WERI-Rb-1 (cell line): ENCODE results near the gene ERCC3.
A peak's percentile ranks its signal among the peaks of the same experiment; 100 is the strongest.

Source experiments
- DNase-seq: peaks from one replicate; pipeline ENCODE4 v3.0.0-alpha.2; 2020
- H3K27ac ChIP-seq: fragments of 250-450 bp; sonication (Bioruptor Pico); 2 replicates; pipeline ENCODE4 v1.5.1; 2020; ENCODE audit warnings: mild to moderate bottlenecking, moderate library complexity
- H3K27me3 ChIP-seq: fragments of 250-450 bp; sonication (Bioruptor Pico); 2 replicates; pipeline ENCODE4 v1.5.1; 2021; ENCODE audit warnings: mild to moderate bottlenecking, low read depth, moderate library complexity; ENCODE audit not compliant: insufficient read depth, severe bottlenecking
- H3K36me3 ChIP-seq: fragments of 250-450 bp; sonication (Bioruptor Pico); 2 replicates; pipeline ENCODE4 v1.5.1; 2020; ENCODE audit warnings: mild to moderate bottlenecking, moderate library complexity
- H3K4me3 ChIP-seq: 2 replicates; pipeline ENCODE4 v1.5.1; 2011; ENCODE audit warnings: low read depth, mild to moderate bottlenecking, control low read depth, low read length
- H3K9me3 ChIP-seq: fragments of 250-450 bp; sonication (Bioruptor Pico); 2 replicates; pipeline ENCODE4 v1.5.1; 2021; ENCODE audit warnings: mild to moderate bottlenecking, moderate library complexity; ENCODE audit not compliant: severe bottlenecking
- TF ChIP-seq, protein P1 (sequence below): IDR thresholded peaks from 2 replicates; pipeline ENCODE4 v1.5.1; 2011; ENCODE audit warnings: low read depth, mild to moderate bottlenecking, control low read depth, inconsistent platforms, low read length

The ERCC3 gene

DNA sequence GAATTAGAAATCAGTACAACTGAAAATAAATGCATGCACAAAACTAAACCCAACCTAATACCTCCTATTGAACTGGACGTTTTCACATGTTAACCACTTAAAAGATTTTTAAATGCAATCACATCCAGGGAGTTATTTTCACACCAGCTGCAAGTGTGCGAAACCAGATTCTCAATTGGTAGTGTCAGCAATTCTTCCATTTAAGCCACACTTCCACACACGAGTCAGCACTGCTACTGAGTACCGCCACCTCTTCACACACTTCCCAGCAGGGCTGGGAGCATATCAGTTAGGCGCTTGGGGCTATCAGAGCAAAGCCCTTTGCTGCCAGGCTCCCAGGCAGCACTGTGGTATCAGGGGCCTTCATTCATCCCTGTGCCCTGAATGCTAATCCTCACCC is 14.2 kb downstream of the ERCC3 start:
- TF ChIP-seq, protein P1, sequence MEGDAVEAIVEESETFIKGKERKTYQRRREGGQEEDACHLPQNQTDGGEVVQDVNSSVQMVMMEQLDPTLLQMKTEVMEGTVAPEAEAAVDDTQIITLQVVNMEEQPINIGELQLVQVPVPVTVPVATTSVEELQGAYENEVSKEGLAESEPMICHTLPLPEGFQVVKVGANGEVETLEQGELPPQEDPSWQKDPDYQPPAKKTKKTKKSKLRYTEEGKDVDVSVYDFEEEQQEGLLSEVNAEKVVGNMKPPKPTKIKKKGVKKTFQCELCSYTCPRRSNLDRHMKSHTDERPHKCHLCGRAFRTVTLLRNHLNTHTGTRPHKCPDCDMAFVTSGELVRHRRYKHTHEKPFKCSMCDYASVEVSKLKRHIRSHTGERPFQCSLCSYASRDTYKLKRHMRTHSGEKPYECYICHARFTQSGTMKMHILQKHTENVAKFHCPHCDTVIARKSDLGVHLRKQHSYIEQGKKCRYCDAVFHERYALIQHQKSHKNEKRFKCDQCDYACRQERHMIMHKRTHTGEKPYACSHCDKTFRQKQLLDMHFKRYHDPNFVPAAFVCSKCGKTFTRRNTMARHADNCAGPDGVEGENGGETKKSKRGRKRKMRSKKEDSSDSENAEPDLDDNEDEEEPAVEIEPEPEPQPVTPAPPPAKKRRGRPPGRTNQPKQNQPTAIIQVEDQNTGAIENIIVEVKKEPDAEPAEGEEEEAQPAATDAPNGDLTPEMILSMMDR = no peak
- Histone ChIP-seq H3K36me3 (peaks cover 94% of the 10 kb centered on the region), H3K27ac (no peak overlapping the region), H3K27me3 (no peaks in the 10 kb centered on the region), H3K4me3 (no peak overlapping the region), H3K9me3 (no peaks in the 10 kb centered on the region)
- DNase-seq = no peak

DNA sequence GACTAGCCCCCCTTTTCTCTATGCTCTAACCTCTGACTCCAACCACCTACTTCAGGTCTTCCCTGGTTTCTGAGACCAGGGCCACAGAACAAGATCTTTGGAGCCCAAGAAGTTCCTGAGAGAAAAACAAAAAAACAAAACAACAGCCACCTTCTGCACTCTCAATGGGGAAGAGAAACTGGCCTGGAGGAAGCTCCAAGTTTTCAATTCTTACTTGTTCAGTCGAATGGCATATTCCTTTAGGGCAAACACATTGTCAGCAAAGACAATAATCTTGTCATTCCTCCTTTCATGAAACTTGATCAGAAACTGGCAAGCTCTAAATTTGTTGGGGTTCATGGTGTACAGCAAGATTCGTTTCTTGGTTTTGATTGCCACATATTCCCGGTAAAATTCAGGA is 15.0 kb downstream of the ERCC3 start:
- Histone ChIP-seq H3K27ac (no peak overlapping the region), H3K36me3 (peaks cover 92% of the 10 kb centered on the region)

DNA sequence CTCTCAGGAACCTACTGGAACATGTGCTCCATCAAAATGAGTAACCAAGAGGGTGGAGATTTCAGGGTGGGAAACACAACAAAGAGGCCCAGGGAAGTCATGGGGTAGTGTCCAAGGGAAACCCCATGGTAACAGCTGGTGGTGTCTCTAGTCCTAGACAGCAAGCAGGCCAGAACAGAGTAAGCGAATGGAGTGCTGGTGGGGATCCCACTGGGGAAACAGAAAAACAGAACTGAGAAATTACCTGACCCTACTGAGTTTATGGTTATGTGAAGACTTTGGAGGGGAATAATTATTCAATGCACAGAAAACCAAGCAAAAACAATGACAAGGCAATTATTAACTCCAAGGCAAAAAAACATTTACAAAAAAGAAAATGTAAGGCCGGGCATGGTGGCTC is 16.9 kb downstream of the ERCC3 start:
- TF ChIP-seq, protein P1 = no peak
- H3K9me3 ChIP-seq = no peaks in the 10 kb centered on the region
- H3K4me3 ChIP-seq = no peak overlapping the region
- no peak overlapping the region for H3K27ac ChIP-seq
- H3K36me3 ChIP-seq = peaks cover 87% of the 10 kb centered on the region
- no peaks in the 10 kb centered on the region for H3K27me3 ChIP-seq
- DNase-seq = no peak

More for the DNA sequence above, 15.0 kb downstream of the ERCC3 start:
- Histone ChIP-seq H3K9me3 (no peaks in the 10 kb centered on the region), H3K4me3 (no peak overlapping the region), H3K27me3 (no peaks in the 10 kb centered on the region)
- TF ChIP-seq, protein P1 = no peak
- DNase-seq = no peak

DNA sequence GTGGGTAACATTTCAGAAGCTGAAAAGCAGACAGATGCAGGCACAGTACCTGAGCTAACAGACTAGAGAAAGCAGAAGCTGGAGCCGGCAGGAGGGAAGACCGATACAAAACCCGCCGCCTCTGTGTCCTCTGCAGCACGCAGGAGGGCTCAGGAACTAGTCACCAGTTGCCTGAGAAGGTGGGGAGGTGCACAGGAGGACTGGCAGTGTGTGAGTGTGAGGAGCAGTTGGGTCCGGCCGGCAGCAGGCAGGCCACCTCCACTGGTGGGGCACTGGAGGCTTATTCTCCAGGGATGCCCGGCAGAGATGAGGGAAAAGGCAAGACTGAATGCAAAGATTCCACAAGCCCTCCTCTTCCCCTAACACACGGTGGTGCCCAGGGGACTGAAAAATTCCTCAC is 18.2 kb downstream of the ERCC3 start:
- Histone ChIP-seq H3K27ac (no peak overlapping the region), H3K27me3 (no peaks in the 10 kb centered on the region), H3K36me3 (peaks cover 90% of the 10 kb centered on the region)

DNA sequence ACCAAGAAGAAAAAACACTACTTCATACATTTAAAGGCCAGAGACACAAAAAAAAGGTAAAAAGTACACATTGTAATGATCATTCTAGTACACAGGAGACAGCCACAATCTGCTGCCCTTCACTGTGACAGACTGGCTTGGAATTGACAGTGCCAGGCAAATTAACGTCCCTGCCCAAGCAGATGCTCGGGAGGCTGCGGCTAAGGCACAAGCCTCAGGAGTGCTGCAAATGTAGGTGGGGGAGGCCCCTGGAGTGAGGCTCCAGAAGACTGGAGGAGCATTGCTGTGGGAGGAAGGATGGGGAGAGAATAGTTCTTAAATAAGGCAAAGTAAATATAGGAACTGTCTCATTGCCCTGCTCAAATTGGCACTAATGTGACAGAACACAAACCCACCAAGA is 18.6 kb downstream of the ERCC3 start:
- H3K4me3 ChIP-seq = no peak overlapping the region
- TF ChIP-seq, protein P1 = no peak
- H3K9me3 ChIP-seq = no peaks in the 10 kb centered on the region
- no peak for DNase-seq
- peaks cover 90% of the 10 kb centered on the region for H3K36me3 ChIP-seq
- H3K27me3 ChIP-seq = no peaks in the 10 kb centered on the region
- H3K27ac ChIP-seq = no peak overlapping the region

More for the DNA sequence above, 18.2 kb downstream of the ERCC3 start:
- H3K4me3 ChIP-seq = no peak overlapping the region
- no peaks in the 10 kb centered on the region for H3K9me3 ChIP-seq
- DNase-seq = no peak
- TF ChIP-seq, protein P1 = no peak

DNA sequence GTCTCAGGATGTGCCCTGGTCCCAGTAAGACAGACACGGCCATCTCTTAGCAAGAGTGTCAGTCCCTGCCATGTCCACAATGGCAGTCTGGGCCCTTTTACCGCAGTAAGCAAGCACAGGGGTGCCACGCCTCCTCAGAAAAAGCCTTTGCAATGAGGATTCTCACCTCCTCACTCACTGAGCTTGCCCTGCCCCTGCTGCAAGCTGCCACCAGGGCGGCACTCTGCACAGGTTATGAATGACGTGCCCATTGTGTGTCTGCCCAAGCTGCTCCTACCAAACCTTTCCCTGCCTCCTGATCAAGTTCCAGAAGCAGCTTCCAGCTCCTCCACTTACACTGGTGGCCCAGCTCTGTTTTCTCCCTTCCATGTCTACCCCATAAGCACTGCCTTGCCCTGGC is 23.3 kb downstream of the ERCC3 start:
- H3K36me3 ChIP-seq = peaks cover 77% of the 10 kb centered on the region
- no peak overlapping the region for H3K4me3 ChIP-seq
- no peak overlapping the region for H3K27ac ChIP-seq
- TF ChIP-seq, protein P1 = peak; percentile 41
- no peak for DNase-seq
- H3K9me3 ChIP-seq = no peaks in the 10 kb centered on the region
- H3K27me3 ChIP-seq = no peaks in the 10 kb centered on the region
